NCI-H2107 treated with DMSO at 0.1 percent for 48 hours (cell line): ENCODE results near the gene HIVEP3.

ENCODE experiments used
- DNase-seq: peaks from one replicate; lab custom pipeline; 2025; ENCODE audit not compliant: unreplicated experiment; lab: John Stamatoyannopoulos, UW

The HIVEP3 gene

DNA sequence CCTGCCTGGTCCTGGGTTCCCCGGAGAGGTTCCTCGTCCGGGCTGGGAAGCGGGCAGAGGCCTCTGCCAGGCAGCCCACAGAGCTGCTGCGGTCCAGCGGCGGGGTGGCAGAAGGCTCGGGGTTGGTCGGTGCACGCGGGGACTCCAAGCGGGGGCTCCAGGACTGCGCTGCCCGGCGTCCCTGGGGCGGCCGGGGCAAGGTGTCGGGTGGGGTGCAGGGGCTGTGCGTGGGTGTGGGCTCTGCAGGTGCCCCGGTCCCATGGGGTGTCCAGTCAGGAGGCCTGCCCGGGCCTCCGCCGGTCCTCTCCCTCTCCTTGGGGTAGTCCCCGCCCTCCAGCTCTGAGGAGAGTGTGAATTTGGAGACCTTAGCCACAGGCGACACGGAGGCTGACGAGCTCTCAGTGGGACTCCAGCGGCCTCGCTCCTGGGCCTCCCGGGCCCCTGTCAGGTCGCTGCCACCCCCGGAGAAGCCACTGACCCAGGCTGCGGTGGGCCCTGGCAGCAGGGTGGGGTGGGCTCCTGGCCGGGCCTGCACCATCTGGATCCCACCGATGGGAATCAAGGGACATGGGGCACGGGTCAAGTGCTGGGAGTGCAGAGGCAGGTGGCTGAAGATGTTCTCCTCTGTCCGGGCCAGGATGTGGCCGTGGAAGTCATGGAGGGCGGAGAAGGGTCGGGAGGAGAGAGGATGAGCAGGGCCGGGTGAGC, 408.0 kb downstream of the HIVEP3 start:
- DNase-seq = no peak

DNA sequence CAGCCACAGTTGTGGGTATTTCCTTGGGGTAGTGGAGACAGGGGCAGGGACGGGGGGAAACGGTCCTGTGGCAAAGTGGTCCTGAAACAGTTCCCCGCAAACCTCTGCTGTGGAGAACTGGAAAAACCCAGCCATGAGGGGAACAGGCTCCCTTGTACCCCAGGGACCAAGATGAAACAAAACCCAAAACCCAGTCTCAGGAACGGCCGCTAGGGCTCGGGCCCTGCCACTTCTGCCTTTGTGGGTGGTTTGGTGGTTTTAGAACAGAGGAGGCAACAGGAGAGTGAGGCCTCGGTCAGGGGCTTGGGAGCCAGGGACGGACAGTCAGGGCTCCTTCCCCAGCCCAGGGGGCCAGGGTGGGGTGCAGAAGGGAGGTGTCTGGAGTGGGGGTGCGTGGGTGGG, 409.5 kb downstream of the HIVEP3 start:
- no peak for DNase-seq

DNA sequence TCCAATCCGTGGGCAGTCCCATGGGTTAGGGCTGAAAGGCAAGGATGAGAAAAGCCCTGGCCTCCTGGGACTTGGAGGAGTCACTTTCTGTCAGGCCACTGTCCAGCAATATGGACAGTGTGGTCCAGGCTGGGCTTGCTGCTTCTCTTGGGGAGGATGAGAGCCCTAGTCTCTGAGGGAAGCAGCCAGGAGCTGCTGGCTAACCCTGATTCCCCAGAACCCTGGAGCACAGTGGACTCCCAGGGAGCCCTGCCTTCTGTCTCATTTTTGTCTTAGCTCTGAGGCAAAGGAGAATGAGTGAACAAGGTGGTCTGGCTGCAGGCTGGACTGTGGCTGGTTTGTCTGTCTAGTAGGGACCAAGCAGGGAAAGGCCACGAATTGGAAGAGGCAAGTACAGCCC, 410.4 kb downstream of the HIVEP3 start:
- DNase-seq = no peak

DNA sequence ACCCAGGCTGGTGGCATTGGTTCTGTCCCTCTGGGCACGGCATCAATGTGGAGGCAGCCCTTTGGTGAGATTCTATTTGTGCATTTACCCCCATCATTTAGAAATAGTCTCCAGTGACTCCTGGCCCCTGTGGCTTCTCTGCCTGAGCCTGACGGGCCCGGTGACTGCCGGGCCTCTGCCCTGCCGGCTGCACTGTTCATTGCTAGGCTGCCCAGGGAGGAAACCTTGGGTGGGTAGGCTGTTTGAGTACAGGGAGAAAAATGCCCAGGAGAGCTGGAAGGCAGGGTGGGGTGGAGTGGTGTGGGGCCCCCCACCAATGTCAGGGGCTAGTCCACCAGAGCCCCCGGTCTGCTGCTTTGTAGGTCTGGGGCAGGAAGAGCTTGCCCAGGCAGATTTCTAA, 410.9 kb downstream of the HIVEP3 start:
- DNase-seq = no peak

DNA sequence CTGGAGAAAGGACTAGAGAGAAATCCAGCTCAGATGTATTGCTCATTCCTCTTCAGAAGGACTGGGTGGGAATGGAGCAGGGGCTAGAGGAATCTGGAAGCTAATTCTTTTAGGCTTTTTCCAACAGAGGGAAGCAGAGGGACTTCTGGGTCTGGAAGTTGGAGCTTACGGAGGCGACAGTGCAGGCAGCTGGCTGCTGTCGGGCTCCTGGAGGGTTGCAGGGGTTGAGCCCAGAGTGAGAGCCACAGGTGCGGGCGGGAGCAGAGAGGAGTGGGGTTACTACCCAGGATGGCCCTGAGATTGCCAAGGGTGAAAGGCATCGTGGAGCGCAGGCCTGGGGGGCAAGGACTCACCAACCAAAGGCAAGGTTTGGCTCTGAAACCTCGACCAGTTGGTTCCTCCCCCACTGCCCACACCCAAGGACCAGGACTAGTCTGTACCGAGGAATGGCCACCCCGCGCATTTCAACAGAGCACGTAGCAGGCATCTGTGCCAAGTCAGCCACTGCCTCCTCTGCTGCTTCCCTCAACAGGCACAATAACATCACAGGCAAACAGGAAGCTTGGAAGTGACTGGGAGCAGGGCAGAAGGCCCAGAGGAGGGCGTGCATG, 411.5 kb downstream of the HIVEP3 start:
- DNase-seq = no peak

DNA sequence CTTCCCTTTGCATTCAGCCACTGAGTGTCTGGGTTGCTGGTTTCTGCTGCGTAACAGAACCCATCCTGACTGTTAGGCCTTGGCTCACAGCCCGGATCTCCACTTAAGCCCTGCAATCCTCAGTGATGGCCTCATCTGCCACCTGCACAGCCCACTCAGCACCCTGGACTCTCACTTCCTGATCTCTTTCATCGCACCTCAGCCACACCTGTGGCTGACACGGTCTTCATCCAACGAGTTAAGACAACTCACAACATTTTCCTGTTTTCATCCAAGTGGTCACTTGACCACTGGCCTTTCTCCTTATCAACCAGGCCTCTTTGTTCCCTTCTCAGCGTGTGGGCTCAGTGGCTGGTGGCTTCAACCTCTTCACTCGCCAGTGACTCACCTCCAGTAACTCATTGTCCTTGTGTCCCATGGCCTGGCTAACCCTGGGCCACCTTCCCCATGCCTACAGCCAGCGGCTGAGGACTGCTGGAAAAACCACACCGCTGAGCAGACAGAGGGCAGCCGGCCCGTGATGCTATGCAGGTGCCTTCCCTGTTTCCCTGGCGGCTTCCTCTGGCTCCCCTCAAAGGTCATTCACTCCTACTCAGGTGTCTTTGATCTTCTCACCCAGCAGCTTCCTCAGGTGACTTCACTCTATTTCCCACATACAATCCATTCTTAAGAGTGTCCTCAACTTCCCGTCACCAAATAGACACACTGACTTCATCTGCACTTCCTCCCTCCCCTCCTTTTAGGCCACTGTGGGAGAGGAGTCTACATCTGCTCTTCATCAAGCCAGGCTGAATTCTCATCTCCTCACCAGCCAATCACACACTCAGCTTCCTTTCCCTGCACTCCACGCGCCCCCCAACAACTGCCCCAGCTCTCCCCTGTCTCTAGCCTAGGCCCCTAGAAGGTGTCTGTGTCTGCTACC, 414.3 kb downstream of the HIVEP3 start:
- peak; percentile 41 for DNase-seq

DNA sequence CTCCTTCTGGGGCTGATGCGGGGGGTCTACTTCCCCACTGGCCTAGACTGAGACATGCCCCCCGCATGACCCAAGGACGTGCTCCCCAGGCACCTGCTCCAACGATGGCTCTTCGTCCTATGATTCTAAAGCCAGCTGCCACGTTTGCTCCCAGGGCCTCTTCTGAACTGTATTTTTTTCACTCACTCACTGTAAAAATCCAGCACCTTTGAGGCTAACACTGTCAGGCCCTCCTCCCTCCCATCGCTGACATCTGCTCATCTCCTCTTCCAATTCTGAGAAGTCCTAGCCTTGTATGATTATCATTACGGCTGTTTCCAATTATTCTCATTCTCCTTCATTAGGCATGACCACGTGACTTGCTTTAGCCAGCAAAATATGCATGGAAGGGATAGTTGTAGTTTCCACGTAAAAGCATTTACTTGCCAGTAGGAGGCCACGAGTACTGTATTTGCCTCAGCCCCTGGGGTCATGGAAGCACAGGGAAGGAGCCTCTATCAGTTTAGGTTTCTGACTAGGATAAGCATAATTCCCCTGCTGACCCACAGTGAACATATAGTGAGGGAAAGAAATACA, 415.1 kb downstream of the HIVEP3 start:
- no peak for DNase-seq

DNA sequence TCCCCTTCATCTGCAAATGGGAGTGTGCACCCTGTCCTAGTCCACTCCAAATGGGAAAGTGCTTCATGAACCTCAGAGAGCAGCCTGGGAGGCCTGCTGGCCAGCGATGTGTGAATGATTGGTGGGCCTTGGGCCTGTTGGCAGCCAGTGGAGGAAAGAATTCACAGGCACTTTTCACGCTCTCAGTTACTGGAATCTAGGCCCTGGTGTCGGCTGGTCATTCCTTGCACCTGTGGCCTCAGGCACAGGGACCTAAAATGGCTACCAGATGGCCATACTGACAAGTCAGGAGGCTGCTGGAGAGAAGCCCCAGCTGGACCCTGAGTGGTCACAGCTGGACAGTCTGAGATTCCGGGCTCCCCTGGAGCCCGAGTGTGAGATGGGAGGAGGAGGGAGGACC, 415.8 kb downstream of the HIVEP3 start:
- DNase-seq = no peak

DNA sequence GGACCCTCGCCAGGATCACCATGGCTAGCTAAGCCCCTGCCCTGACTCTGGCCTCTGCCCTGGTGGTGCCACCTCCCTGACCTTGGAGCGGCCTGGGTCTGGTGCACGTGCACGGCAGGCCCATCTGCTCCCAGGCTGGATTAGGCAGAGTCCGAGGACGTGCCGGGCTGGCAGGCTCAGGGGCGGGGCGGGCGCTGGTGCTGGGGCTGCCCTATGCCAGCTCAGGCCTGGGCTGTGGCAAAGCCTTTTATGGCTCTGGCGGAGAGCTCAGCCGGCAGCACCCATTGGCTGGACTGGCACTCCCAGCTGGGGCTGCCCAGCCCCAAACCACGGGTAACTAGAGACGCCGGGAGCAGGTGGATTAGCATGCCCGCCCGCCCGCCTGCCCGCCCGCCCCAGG, 417.1 kb downstream of the HIVEP3 start:
- peak; percentile 77 for DNase-seq

DNA sequence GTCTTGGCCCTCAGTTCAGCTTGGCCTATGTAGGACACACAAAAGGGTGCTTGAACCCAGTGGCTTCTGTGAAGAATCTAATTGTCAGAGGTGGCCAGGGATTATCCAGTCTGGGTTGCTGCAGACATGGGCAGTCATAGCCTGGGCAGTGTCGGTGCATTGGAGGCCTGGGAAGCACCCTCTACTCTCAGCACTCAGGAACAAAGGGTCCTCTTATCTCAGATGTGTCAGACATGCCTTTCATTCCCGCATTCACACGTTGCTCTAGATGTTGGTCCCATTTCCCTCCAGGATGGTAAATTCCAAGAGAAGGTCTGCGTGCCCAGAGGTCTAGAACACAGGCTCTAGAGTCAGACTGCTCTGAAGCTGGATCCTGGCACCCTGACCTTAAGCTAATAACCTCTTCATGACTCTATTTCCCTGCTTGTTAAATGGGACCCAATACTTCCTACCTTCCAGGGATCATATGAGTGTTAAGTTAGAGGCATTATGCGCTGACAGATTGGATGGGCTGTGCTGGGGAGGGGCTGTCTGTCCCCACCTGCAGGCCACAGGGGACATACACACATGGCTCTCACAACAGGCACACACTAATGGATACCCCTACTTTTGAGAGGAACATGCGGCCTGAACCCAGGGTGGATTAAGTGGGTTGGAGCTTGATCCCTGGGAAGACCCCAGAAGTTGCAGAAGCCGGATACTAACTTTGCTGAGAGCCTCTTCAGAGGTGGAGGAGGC, 417.8 kb downstream of the HIVEP3 start:
- DNase-seq = no peak

DNA sequence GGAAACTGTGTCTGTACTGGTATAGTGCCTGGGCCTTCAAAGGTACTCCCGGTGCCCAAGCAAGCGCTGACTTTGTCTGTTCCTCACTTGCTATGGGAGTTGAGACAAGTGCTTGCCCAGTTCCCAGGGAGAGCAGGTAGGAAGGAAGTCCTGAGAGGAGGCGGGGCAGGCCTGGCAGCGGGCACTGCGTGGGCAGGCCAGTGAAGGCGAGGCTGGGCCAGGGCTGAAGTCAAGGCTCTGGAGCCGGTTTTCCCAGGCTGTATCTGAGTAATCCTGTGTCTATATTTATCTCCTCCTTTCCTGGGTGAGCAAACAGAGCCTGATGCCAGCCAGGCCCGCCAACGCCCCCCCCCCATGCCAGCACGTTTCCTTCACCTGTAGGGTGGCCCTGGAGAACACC, 418.3 kb downstream of the HIVEP3 start:
- no peak for DNase-seq

DNA sequence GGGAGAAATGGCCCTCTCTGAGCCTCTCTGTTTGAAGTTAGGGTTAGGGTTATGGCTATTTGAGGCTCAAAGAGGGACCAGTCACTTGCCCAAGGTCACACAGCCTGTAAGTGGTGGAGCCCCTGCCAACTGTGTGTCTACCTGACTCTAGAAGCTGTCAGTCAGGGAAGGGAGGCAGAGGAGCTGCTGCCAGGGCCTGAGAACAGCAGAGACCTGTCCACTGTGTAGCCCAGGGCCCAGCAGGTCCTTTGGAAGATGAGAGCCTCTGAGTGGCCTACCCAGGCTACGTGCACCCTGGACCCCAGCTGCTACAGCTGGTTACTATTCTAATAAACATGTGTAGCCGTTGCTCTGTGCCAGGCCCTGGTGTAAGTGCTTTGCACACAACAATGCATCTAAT, 419.1 kb downstream of the HIVEP3 start:
- DNase-seq = no peak

DNA sequence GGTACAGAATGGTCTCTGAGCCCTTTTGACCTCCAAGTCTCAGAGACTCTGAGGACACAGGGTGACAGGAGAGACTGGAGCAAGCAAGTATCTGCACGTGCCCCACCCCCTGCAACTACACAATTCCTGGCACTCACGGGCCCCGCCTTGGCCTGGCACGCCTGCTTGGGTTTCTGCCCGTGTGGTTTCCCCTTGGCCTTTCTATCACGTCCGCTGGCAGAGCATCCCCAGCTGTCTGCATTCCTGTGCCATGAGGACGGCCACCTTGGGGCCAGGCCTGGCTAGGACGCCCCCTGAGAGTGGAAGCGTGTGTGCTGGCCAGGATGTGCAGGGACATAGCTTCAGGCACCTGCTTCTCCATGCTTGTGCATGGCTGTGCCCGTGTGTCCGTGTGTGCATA, 419.9 kb downstream of the HIVEP3 start:
- DNase-seq = no peak

DNA sequence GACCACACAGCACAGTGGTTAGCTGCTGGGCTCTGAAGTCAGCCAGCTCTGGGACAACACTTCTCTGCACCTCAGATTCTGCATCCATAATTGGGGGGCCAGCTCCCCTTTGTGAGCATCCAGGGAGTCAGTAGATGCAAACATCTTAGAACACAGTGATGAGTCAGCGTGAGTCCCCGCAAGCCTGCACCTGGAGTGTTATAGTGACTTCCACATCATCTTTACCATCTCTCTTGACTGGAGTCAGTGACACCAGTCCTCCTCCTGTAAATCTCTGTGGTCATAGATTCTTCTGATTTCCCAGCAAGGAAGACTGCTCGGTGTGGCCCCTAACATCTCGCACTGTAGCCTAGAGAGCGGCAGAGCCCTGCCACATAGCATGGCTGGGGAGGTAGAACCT, 420.3 kb downstream of the HIVEP3 start:
- DNase-seq = no peak

DNA sequence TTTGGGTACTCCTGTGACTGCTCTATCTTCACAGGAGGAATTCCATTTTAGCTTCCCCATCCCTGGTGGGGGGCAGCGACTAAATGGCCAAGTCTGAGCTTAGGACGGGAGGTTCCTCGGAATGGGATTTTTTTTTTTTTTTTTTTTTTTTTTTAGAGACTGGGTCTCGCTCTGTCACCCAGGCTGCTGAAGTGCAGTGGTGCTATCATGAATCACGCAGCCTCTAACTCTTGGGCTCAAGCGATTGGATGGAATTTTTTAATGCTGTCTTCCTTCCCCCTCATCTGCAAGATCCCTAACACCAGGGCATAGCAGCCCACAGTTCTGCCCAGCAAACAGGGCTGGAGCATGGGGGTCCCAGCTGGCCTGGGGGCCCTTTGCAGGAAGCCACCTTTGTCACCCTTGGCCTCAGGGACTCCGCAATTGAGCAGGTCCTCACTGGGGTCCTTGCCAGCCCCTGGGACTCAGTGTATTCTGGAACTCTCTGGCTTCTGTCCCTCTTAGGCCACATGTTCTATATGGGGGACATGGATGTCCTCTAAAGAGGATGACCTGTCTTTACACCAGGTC, 421.2 kb downstream of the HIVEP3 start:
- DNase-seq = no peak

DNA sequence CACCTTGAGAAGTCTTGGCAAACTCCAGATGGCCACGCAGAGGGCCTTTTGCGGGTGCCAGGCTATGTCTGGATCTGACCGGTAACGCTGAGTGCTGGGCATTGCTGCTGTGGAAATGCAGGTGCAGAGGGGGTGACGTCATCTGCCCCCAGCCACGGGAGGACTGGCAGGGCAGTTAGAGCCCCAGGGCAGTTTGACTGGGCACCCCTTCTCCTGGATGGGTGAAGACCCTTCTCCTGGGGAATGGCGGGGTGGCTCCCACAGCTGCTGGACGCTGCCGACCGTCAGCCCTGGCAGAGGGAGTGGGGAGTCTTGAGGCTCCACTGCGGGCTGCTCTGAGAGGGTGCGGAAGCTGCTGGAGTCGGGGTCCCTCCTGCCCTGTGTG, 421.7 kb downstream of the HIVEP3 start:
- peak; percentile 36 for DNase-seq

DNA sequence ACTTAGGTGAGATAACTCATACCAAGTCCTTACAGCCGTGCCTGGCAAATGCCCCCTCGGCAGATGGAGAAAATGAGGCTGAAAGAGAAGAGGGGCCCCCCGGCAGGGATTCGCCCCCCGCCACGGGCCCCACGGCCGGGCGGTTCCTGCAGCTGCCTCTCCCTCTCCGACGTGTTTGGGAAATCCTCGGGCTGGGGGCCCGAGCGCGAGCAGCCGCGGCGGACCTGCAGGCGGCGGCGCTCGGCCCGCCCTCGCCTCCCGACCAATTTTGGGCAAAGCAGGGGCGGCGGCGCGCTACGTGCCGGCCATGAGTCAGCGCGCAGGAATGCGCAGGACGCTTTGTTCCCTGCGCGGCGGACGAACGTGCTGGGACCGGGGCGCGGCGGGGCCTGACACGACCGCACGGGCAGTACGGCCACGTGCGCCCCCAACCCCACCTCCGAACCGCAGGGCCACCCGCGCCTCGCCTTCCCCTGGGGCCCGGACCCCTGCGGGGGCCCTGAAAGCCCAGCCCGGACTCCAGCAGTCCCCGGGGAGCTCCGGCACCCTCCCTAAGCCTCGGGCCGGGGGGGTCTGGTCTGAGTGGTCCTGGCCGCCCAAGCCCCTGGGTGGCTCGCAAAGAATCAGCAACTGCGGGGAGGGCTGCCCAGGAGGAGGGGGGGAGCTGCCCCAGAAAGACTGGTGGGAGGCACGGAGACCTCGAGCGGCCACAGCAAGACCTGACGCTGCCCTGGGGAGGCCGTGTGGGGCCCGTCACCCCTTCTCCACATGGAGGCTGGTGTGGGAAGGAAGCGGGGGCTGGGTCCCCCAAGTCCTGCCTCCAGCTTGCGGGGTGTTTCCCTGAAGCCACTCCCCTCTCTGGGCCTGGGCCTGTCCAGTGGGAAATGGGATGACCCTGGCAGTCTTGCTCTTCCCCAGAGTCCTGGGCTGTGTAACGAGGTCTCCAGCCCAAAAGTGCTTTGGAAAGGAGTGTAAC, 422.4 kb downstream of the HIVEP3 start:
- no peak for DNase-seq

DNA sequence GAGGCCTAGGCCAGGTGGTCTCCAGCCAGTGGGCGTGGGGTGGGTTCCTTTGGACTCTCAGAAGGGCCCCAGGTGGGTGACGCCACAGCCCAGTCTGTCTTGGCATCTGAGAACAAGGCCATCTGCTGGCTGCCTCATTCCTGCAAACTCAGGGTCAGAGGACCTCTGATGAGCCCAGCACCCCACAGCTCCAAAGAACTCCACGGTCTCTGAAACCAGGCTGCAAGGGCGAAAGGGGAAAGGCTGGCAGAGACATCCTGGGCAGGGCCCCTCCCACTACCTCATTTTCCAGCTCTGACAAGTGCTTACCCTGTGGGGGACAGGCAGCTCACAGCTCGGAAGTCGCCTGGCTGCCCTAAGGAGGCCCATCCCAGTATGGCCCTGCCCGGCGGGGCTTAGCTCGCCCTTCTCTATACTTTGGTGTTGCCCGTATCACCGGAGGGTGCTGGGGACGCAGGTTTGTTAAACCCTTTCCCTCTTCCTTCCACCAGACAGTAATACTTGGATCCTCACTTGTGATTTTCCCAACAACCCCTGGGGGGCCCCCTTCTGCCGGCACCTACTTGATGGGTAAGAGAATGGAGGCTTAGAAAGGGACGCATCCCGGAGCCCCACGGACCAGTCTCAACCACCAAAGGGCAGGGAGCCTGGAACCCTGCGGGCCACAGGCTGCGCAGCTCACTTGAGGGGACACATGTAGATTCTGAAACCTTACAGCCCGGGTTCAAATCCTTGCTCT, 423.3 kb downstream of the HIVEP3 start:
- DNase-seq = no peak
